ENCODE results near the gene ANKS1A. TPM values are rescaled to one million over a fixed set of nuclear protein-coding genes. Genes with fewer than 3 reads are reported as not detected.

Gene ANKS1A
- total and polyA plus RNA-seq, 9 donors = 16.0 to 45.0 (median 27.3) TPM

- H3K27ac ChIP-seq = no peak overlapping the region
- DNase-seq = no peak
- no peak overlapping the region for H3K4me3 ChIP-seq
- H3K36me3 ChIP-seq = no peaks in the 10 kb centered on the region
- no peaks in the 10 kb centered on the region for H3K4me1 ChIP-seq (ENCODE audit: insufficient read depth)
- no peaks in the 10 kb centered on the region for H3K27me3 ChIP-seq
- WGBS, 3 donors = 97 to 98% (median 97%) methylated on average over 1 of the region's 1 CpG
- no peak for TF ChIP-seq EP300 (IDR thresholded peaks at IDR 0.05)
- TF ChIP-seq CTCF (IDR thresholded peaks at IDR 0.05) = no peak
- no peak for TF ChIP-seq POLR2A (IDR thresholded peaks at IDR 0.05)
- no peaks in the 10 kb centered on the region for H3K9me3 ChIP-seq
- intact Hi-C loops (cut with DNase I) = no loop called here
These were observed 58.5 kb downstream of the ANKS1A start for GRCh38 chr6:34947561-34947960.

- TF ChIP-seq CTCF (IDR thresholded peaks at IDR 0.05) (no peak), POLR2A (IDR thresholded peaks at IDR 0.05) (no peak), EP300 (IDR thresholded peaks at IDR 0.05) (no peak)
- no peak overlapping the region for H3K4me3 ChIP-seq
- H3K36me3 ChIP-seq = no peaks in the 10 kb centered on the region
- no peaks in the 10 kb centered on the region for H3K9me3 ChIP-seq
- H3K27me3 ChIP-seq = no peaks in the 10 kb centered on the region
- intact Hi-C loops (cut with DNase I) = loop anchor here in 1 of 4 donors (10.0 kb wide), 1 partner anchor 55 kb away; no protein-coding TSS in a partner anchor
- no peak for DNase-seq
- H3K4me1 ChIP-seq (ENCODE audit: insufficient read depth) = peaks cover 3% of the 10 kb centered on the region
- 88 to 97% (median 93%) methylated on average over 3 of the region's 3 CpGs for WGBS, 3 donors
- H3K27ac ChIP-seq = no peak overlapping the region
These were observed 60.6 kb downstream of the ANKS1A start for GRCh38 chr6:34949636-34950035.

GRCh38 chr6:34950849-34951248 is 61.8 kb downstream of the ANKS1A start:
- no peaks in the 10 kb centered on the region for H3K36me3 ChIP-seq

GRCh38 chr6:34951731-34952130 is 62.7 kb downstream of the ANKS1A start:
- intact Hi-C loops (cut with DNase I) = loop anchor here in 1 of 4 donors (10.0 kb wide), 1 partner anchor 57 kb away; no protein-coding TSS in a partner anchor
- TF ChIP-seq POLR2A (IDR thresholded peaks at IDR 0.05) = no peak
- TF ChIP-seq CTCF (IDR thresholded peaks at IDR 0.05) = no peak
- TF ChIP-seq EP300 (IDR thresholded peaks at IDR 0.05) = no peak
- H3K4me1 ChIP-seq (ENCODE audit: insufficient read depth) = peaks cover 6% of the 10 kb centered on the region
- DNase-seq = no peak
- 95% methylated on average over 4 of the region's 4 CpGs for WGBS, 3 donors
- no peaks in the 10 kb centered on the region for H3K9me3 ChIP-seq
- H3K4me3 ChIP-seq = no peak overlapping the region
- no peaks in the 10 kb centered on the region for H3K36me3 ChIP-seq
- H3K27ac ChIP-seq = no peak overlapping the region
- no peaks in the 10 kb centered on the region for H3K27me3 ChIP-seq

More at GRCh38 chr6:34950849-34951248, 61.8 kb downstream of the ANKS1A start:
- TF ChIP-seq POLR2A (IDR thresholded peaks at IDR 0.05) (no peak), CTCF (IDR thresholded peaks at IDR 0.05) (no peak), EP300 (IDR thresholded peaks at IDR 0.05) (no peak)
- Histone ChIP-seq H3K4me3 (no peak overlapping the region), H3K27ac (no peak overlapping the region), H3K27me3 (no peaks in the 10 kb centered on the region), H3K4me1 (ENCODE audit: insufficient read depth) (peaks cover 5% of the 10 kb centered on the region), H3K9me3 (no peaks in the 10 kb centered on the region)
- DNase-seq = no peak
- 94 to 95% (median 95%) methylated on average over 5 of the region's 5 CpGs for WGBS, 3 donors
- intact Hi-C loops (cut with DNase I) = loop anchor here in 1 of 4 donors (10.0 kb wide), 1 partner anchor 56 kb away; no protein-coding TSS in a partner anchor

Measured in ovary (tissue), 9 donors.